Uterus (tissue), 4 donors: ENCODE measurements around the gene CRELD2. TPM values are rescaled to one million over a fixed set of nuclear protein-coding genes. Genes with fewer than 3 reads are reported as not detected.

Source experiments
- DNase-seq, 2 donors: peaks; one replicate each; pipeline ENCODE4 v3.0.0-alpha.2; 2019 to 2020
- H3K27ac ChIP-seq, 2 donors: fragments of 200-600 bp; sonication (generic); 1 replicate in 1 of 2; 2 replicates in 1 of 2; pipeline ENCODE4 v1.5.1; 2016 to 2018
- H3K27me3 ChIP-seq, 2 donors: fragments of 200-600 bp; sonication (generic); one replicate each; pipeline ENCODE4 v1.5.1; 2018 to 2019; ENCODE audit warnings: control low read depth in 1 of 2
- H3K36me3 ChIP-seq, 2 donors: fragments of 200-600 bp; sonication (generic); one replicate each; pipeline ENCODE4 v1.5.1; 2019; ENCODE audit warnings: control low read depth in 1 of 2
- H3K4me1 ChIP-seq, 2 donors: fragments of 200-600 bp; sonication (generic); one replicate each; pipeline ENCODE4 v1.5.1; 2018 to 2019; ENCODE audit warnings: control low read depth in 1 of 2
- H3K4me3 ChIP-seq, 2 donors: fragments of 200-600 bp; sonication (generic); 1 replicate in 1 of 2; 2 replicates in 1 of 2; pipeline ENCODE4 v1.5.1; 2018 to 2019; ENCODE audit warnings: mild to moderate bottlenecking in 1 of 2
- H3K9me3 ChIP-seq, 2 donors: fragments of 200-600 bp; sonication (generic); one replicate each; pipeline ENCODE4 v1.5.1; 2019; ENCODE audit warnings: control low read depth in 1 of 2
- POLR2A ChIP-seq, 2 donors: fragments of 450-650 bp; IDR thresholded peaks; one replicate each; pipeline ENCODE4 v1.6.1; 2016; ENCODE audit warnings: antibody characterized with exemption in 2 of 2, mild to moderate bottlenecking in 1 of 2, moderate library complexity in 1 of 2
- intact Hi-C: fragments of 100-400 bp; cut with DNase I; formaldehyde crosslinking; loops from one replicate; pipeline ENCODE4 v1.15.1; 2023; ENCODE audit warnings: low total_unique reads
- total RNA-seq, 4 donors: library from RNA; depleted of rRNA in 3 of 4; stranded (reverse); fragments of >200 nt in 3 of 4; gene quantifications; one replicate each; pipeline versions ENCODE4 v1.1.0 to v1.2.4, GENCODE V29; 2014 to 2023
- TF ChIP-seq, protein P1 (sequence below), 4 experiments: fragments of 200-600 bp in 2 of 4; fragments of 450-650 bp in 2 of 4; sonication (generic) in 2 of 4; IDR thresholded peaks; one replicate each; pipeline ENCODE4 v1.5.1; 2016 to 2019; ENCODE audit warnings: antibody characterized with exemption in 4 of 4, mild to moderate bottlenecking in 2 of 4, moderate library complexity in 1 of 4
- donor health status: DM: yes; HTN: yes; CAD: no.

CRELD2 gene
- total RNA-seq, 4 donors from 2014 or later, result 3.6 to 37.0 (median 14.6) TPM

DNA sequence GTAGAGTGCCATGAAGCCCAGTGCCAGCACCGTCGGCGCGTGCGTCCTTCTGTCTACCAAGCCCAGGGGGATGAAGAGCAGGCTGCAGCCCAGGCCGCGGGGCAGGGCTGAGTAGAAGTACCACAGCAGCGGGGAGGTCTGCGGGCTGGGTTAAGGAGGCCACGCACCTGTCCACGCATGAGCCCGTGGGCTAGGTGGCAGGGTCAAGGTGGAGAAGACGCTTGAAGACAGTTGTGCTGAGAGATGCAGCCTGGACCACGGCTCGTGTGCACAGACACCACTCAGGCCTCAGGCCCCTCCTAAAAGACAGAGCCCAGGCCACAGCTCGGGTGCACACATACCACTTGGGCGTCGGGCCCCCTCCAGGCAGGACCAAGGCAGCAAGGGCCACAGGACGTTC is 10.6 kb upstream of the CRELD2 start:
- TF ChIP-seq, protein P1, sequence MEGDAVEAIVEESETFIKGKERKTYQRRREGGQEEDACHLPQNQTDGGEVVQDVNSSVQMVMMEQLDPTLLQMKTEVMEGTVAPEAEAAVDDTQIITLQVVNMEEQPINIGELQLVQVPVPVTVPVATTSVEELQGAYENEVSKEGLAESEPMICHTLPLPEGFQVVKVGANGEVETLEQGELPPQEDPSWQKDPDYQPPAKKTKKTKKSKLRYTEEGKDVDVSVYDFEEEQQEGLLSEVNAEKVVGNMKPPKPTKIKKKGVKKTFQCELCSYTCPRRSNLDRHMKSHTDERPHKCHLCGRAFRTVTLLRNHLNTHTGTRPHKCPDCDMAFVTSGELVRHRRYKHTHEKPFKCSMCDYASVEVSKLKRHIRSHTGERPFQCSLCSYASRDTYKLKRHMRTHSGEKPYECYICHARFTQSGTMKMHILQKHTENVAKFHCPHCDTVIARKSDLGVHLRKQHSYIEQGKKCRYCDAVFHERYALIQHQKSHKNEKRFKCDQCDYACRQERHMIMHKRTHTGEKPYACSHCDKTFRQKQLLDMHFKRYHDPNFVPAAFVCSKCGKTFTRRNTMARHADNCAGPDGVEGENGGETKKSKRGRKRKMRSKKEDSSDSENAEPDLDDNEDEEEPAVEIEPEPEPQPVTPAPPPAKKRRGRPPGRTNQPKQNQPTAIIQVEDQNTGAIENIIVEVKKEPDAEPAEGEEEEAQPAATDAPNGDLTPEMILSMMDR (IDR thresholded peaks at IDR 0.05), result no peak
- TF ChIP-seq POLR2A (IDR thresholded peaks at IDR 0.05), result no peak
- Histone ChIP-seq H3K27me3 (no peaks in the 10 kb centered on the region), H3K9me3 (no peaks in the 10 kb centered on the region), H3K36me3 (no peaks in the 10 kb centered on the region), H3K4me1 (no peaks in the 10 kb centered on the region), H3K27ac (no peak overlapping the region), H3K4me3 (no peak overlapping the region)
- intact Hi-C loops, result no loop called here
- no peak for DNase-seq

DNA sequence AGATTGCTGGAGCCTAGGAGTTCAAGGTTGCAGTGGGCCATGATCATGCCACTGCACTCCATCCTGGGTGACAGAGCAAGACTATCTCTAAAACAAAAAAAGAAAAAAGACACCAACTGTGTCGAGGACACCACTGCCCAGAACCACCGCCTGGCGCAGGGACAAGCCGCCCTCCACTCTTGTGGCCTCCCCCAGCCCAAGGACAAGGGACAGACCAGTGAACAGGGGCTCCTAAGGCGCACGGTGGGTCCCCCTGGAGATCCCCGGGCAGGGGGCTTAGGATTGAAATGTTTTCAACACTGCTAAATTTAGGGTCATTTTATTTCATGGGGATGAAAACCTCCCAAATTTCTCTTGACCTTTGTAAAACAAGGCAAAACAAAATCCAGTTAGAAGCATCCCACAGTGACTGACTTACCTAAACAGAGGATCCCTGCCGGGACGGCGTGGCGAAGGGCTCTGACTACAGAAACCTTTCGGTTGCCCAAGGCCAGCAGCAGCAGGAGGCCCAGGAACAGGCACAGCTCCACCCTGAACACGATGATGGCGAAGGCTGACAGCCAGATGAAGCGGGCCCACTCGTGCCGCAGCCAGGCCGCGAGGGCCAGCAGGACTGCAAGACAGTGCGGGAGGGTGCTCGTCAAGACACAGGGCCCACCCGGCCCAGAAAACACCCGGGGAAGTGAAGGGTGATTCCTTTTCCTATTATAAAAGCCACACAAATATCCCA is 8.8 kb upstream of the CRELD2 start:
- TF ChIP-seq POLR2A (IDR thresholded peaks at IDR 0.05), result no peak
- TF ChIP-seq, protein P1 (IDR thresholded peaks at IDR 0.05), result no peak
- no peaks in the 10 kb centered on the region for H3K9me3 ChIP-seq
- no peaks in the 10 kb centered on the region for H3K27me3 ChIP-seq
- no peak overlapping the region for H3K27ac ChIP-seq
- H3K4me3 ChIP-seq, result no peak overlapping the region
- DNase-seq, result no peak
- H3K36me3 ChIP-seq, result no peaks in the 10 kb centered on the region
- H3K4me1 ChIP-seq, result no peaks in the 10 kb centered on the region
- intact Hi-C loops, result no loop called here

DNA sequence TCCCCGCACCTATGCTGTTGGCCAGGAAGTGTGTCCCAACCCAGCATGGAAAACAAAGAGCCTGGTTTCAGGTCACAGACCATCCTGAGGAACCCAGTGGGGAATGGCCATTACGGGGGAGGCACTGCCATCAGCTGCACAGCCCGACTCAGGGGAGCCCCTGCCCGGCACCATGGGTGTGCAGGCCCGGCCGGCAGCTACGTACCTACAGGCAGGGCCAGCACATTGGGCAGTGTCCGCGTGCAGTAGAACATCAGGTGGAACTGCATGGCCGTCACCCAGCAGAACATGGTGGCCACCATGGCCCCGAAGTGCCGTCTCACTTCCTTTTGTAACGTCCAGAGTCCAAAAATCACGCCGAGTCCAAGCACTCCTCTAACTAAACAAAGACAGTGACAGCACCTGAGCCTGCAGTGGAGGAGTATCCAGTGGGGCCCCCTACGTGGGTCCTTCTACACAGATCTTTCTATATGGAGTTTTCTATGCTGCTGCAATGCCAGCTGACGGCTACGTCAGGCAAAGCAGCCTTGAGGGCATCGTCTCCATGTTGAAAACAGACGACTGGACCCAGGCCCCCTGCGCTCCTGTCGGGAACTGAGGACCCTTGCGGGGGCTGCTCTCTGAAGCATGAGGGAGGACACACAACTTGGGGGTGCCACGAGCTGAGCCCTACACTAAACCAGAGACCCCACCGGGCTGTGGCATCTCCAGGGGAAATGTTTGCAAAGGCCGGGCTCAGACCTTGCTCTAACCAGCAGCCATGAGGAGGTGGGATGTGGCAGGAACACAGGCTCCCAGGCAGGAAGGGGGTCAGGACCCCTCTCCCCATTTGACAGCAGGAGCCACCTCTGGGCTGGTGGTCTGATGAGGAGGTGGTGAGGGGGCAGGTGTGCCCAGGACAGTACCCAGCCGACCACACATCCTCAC is 7.9 kb upstream of the CRELD2 start:
- TF ChIP-seq, protein P1 (IDR thresholded peaks at IDR 0.05), result no peak
- TF ChIP-seq POLR2A (IDR thresholded peaks at IDR 0.05), result no peak
- H3K9me3 ChIP-seq, result no peaks in the 10 kb centered on the region
- intact Hi-C loops, result no loop called here
- DNase-seq, result no peak
- no peaks in the 10 kb centered on the region for H3K4me1 ChIP-seq
- no peaks in the 10 kb centered on the region for H3K27me3 ChIP-seq
- no peak overlapping the region for H3K4me3 ChIP-seq
- no peaks in the 10 kb centered on the region for H3K36me3 ChIP-seq
- H3K27ac ChIP-seq, result no peak overlapping the region

DNA sequence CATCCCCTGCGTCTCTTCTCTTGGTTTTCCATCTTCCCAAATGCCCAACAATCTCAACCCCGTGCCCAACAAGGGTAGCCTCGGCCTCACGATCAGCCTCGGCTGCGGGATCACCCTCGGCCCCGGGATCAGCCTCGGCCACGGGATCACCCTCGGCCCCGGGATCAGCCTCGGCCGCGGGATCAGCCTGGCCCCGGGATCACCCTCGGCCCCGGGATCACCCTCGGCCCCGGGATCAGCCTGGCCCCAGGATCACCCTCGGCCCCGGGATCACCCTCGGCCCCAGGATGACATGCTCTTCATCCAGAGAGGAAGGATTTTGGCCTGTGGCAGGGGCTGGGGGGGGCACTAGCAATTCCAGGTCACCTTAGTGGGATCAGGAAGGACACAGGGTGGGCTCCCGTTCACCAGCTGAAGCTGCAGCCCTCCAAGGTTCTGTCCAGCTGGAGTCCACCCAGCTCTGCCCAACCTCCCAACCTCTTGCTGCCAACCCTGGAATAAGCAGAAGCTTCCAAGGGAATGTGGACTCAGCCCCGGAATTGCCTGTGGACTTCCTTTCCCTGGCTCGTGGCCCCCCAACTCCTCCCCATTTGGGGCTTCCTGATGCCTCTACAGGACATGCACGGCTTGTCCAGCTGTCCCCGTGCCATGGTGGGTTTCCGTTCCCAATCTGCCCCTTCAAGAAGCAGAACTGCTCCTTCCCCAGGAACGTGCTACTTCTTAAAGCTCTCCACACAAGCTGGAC is 6.4 kb upstream of the CRELD2 start:
- no peak for DNase-seq
- H3K27me3 ChIP-seq, result no peaks in the 10 kb centered on the region
- no peak overlapping the region for H3K4me3 ChIP-seq
- peaks cover 0 to 4% of the 10 kb centered on the region in 2 donors for H3K4me1 ChIP-seq
- no peak for TF ChIP-seq POLR2A (IDR thresholded peaks at IDR 0.05)
- no peaks in the 10 kb centered on the region for H3K36me3 ChIP-seq
- H3K9me3 ChIP-seq, result no peaks in the 10 kb centered on the region
- H3K27ac ChIP-seq, result no peak overlapping the region
- intact Hi-C loops, result no loop called here

DNA sequence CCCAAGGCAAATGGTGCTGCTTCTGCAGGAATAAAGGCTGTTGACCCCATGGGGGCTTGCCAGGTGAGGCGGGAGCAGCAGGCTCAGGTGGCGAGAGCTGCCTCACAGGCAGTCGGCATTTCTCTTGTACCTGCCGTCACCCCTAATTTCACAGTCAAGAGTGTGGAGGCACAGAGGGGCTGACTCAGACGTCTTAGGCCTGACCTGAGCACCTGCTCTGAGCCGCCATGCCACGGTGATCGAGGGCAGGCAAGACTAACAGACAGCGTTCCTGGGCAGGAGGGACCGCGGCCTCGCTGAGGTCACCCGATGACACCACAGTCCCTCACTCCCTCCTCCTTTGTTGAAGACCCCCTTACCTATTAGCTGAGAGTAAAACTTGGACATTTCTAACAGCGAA is 5.4 kb upstream of the CRELD2 start:
- Histone ChIP-seq H3K4me1 (peaks cover 0 to 9% of the 10 kb centered on the region in 2 donors), H3K27me3 (no peaks in the 10 kb centered on the region), H3K4me3 (no peak overlapping the region), H3K27ac (no peak overlapping the region), H3K9me3 (no peaks in the 10 kb centered on the region), H3K36me3 (no peaks in the 10 kb centered on the region)
- intact Hi-C loops, result no loop called here
- no peak for DNase-seq
- TF ChIP-seq, protein P1 (IDR thresholded peaks at IDR 0.05), result no peak
- no peak for TF ChIP-seq POLR2A (IDR thresholded peaks at IDR 0.05)
